ENCODE measurements around the gene NTSR1.
"Not testable (repeated sequence)": the region's sequence is repeated elsewhere in the genome, so short reads cannot be mapped to it uniquely, and the experiment has no call there.

DNA sequence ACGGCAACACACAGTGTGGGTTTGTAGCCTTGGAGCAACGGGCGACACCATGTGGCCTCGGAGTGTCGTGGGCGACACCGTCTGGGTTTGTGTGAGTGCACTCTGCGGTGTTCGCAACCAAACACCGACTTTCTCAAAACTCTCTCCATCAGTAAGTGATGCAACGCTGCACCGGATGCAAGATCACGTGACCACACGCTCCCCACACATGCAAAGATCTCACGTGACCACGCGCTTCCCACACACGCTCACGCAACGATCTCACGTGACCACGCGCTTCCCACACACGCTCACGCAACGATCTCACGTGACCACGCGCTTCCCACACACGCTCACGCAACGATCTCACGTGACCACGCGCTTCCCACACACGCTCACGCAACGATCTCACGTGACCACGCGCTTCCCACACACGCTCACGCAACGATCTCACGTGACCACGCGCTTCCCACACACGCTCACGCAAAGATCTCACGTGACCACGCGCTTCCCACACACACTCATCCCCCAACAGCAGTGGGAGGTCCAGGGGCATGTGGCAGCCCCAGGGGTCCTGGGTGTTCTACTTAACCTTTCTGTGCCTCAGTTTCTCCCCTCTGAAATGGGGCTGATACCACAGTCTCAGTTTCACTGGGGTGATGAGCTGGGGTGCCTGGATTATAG lies 24.8 kb upstream of the NTSR1 start:
- TF ChIP-seq, protein P1, sequence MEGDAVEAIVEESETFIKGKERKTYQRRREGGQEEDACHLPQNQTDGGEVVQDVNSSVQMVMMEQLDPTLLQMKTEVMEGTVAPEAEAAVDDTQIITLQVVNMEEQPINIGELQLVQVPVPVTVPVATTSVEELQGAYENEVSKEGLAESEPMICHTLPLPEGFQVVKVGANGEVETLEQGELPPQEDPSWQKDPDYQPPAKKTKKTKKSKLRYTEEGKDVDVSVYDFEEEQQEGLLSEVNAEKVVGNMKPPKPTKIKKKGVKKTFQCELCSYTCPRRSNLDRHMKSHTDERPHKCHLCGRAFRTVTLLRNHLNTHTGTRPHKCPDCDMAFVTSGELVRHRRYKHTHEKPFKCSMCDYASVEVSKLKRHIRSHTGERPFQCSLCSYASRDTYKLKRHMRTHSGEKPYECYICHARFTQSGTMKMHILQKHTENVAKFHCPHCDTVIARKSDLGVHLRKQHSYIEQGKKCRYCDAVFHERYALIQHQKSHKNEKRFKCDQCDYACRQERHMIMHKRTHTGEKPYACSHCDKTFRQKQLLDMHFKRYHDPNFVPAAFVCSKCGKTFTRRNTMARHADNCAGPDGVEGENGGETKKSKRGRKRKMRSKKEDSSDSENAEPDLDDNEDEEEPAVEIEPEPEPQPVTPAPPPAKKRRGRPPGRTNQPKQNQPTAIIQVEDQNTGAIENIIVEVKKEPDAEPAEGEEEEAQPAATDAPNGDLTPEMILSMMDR (IDR thresholded peaks at IDR 0.05) = not testable (repeated sequence)
- TF ChIP-seq POLR2A (IDR thresholded peaks at IDR 0.05) = not testable (repeated sequence)
